ENCODE data around the gene CLDN9.

The CLDN9 gene

DNA sequence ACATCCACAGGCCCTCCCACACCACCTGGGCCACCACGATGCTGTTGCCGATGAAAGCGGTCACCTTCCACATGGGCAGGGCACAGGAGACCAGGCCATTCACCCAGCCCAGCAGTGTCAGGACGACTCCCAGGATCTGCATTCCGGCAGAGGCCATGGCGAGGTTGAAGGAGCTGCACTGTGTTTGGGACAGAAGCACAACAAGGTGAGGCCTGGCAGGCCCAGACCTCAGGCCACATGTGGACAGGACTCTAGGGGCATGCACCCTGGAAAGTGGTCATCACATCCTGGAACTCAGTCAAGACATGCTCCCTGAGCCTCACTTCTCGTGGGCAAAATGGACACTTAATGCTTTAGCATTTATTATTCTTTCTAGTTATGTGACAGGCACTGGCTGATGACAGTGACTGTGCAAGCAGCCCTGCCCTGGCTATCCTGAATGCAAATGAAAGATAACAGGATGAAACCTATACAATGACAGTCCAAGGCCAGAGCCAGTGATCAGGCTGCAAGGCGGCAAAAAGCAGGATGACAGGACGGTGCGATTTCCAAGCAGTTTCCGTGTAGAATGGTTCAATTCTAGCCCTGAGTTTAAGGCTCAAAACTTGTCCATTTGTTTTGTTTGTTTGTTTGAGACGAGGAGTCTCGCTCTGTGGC, 3.3 kb downstream of the CLDN9 start:
- DNase-seq (ENCODE audit: extremely low read depth in 1 of 2, low read depth in 1 of 2), result no peak

DNA sequence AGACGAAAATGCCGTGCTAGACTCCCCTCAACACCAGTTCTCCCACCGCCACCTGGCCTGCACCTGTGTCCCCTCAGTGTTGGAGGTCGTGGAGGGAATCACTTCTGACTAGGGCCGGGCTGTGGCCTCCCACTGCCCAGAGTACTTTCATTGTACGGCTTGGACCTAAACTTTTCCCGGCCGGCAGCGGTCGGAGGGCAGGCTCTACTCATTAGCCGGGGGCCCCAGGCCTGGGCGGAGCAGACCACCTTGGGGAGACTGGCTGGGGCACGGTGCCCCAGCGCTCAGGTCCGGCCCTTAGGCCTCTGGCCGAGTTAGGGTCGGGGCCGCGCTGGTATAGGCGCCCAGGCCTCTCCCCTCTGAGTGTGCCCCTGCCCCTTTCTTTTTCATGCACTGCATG, 4.6 kb downstream of the CLDN9 start:
- DNase-seq (ENCODE audit: extremely low read depth in 1 of 2, low read depth in 1 of 2), result no peak

DNA sequence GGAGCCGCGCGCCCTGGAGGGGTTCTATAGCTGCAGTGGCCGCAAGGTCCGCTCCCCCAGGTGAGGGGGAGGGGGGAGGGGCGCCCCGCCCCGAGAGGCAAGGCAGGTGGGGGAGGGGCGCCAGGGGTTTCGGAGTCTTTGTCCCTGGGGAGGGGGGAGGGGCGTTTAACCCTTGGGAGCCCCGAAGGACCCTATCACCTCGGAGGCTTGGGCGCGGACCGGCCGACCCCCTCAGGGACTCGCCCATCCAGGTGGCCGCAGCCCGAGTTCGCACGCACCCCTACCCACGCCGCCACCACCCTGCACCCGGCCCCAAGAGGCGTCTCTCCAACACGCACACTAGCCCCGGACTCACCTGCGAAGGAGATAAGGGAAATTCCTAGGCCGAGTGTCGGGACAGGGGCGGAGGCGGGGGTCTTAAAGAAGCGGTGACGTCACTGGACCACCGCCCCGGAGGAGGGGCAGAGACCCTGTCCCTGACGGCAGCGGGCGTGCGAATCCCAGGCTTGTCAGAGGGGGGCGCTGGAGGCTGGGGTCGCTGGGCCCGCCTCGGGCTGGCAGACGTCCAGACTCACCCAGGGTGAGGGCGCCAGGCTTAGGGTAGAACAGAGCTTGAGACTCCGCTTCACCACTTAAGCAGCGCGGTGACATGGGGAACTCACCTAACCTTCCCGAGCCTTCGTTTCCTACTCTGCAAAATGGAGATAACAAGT, 5.2 kb downstream of the CLDN9 start, which contains the start of gene CLDN6:
CLDN6 (minus strand) TSS at position 390 of the 713 bp plus-strand sequence. CDS start 2,162 bp downstream, outside the sequence.
- DNase-seq (ENCODE audit: extremely low read depth in 1 of 2, low read depth in 1 of 2), result no peak

DNA sequence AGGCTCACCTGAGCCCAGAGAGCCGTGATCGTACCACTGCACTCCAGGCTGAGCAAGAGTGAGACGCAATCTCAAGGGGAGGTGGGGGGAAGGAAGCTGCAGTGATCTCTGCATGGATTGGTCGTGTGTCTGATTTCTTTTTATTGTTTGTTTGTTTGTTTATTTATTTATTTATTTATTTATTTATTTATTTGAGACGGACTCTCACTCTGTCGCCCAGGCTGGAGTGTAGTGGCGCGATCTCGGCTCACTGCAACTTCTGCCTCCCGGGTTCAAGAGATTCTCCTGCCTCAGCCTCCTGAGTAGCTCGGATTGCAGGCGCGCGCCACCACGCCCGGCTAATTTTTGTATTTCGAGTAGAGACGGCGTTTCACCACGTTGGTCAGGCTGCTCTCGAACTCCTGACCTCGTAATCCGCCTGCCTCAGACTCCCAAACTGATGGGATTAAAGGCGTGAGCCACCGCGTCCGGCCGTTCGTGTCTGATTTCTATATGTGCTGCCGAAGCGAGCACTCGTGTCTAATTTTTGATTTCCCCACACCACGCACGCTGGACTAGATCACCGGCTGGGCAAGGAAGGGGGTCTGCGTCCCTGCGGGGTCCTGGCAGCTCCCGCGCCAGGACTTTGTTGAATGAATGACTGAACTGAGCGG, 7.0 kb downstream of the CLDN9 start:
- DNase-seq (ENCODE audit: extremely low read depth in 1 of 2, low read depth in 1 of 2), result no peak

DNA sequence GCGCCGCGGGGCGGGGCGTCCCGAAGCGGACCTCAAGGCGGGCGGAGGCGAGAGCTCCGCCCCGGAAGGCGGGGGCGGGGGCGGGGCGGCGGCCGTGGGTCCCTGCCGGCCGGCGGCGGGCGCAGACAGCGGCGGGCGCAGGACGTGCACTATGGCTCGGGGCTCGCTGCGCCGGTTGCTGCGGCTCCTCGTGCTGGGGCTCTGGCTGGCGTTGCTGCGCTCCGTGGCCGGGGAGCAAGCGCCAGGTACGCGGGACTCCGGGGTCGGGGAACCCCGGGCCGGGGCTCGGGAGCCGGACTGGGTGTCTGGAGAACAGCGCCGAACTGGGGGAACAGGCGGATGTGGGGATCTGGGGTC, 7.5 kb downstream of the CLDN9 start, which contains the start of gene TNFRSF12A:
TNFRSF12A (plus strand) TSS at position 122 of the 357 bp plus-strand sequence; CDS start at position 152, 30 bp downstream.
- no peak for DNase-seq (ENCODE audit: extremely low read depth in 1 of 2, low read depth in 1 of 2)

DNA sequence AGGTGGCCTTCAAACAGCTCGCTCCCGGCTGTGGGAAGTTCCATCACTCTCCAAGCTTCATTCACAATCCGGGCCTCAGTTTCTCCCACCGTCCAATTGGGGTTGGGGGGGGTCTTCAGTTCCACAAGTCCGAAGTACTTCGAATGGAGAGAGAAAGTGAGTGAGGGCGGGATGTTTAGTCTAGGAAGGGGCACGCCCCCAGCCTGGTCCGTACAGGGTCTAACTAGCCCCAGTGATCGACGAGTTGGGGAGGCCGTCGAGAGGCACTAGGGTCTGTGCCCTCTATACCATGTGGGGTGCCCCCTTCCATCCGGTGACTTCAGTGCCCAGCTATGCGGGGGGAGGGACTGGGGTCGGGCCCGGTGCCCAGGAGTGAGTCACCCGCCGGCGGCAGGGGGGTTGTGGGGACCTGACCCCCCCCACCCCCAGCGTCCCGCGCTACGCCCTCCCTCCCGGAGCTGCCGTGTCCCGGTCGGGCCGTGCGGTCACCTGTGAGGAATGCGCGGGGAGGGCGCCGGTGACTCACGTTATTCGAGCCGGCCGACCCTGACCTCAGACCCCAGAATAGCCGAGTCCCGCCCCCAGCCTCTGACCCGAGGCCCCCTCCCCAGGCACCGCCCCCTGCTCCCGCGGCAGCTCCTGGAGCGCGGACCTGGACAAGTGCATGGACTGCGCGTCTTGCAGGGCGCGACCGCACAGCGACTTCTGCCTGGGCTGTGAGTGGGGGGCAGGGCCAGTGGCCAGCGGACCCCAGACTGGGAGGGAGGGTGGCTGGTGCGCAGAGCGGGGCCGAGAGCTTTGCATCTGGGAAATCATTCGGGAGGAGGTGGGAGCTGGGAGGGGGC, 8.1 kb downstream of the CLDN9 start:
- no peak for DNase-seq (ENCODE audit: extremely low read depth in 1 of 2, low read depth in 1 of 2)

DNA sequence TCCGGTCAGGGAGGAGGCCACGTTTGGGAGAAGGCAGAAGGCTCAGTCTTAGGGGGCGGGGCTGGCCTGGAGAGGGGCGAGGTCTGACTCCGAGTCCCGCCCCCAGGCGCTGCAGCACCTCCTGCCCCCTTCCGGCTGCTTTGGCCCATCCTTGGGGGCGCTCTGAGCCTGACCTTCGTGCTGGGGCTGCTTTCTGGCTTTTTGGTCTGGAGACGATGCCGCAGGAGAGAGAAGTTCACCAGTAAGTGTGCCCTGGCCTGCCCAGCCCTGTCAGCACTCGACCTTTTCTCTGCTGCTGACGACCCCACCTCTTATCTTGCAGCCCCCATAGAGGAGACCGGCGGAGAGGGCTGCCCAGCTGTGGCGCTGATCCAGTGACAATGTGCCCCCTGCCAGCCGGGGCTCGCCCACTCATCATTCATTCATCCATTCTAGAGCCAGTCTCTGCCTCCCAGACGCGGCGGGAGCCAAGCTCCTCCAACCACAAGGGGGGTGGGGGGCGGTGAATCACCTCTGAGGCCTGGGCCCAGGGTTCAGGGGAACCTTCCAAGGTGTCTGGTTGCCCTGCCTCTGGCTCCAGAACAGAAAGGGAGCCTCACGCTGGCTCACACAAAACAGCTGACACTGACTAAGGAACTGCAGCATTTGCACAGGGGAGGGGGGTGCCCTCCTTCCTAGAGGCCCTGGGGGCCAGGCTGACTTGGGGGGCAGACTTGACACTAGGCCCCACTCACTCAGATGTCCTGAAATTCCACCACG, 8.9 kb downstream of the CLDN9 start:
- peak; percentile 67 to 91 for DNase-seq (ENCODE audit: extremely low read depth in 1 of 2, low read depth in 1 of 2)

DNA sequence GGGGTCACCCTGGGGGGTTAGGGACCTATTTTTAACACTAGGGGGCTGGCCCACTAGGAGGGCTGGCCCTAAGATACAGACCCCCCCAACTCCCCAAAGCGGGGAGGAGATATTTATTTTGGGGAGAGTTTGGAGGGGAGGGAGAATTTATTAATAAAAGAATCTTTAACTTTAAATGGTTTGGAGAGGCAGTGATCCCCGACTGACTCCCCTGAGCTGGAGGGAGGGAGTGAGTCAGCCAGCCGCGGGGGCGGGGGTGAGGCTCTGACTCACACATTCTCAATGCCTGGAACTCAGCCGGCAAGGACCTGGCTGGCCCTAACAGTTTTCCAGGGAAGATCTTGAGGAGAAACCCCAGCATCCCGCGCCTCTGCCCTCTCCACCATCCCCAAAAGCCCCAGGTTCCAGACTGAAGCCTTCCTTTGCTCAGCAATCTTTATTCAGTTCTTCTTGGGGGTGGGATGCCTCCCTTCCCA, 9.5 kb downstream of the CLDN9 start:
- DNase-seq (ENCODE audit: extremely low read depth in 1 of 2, low read depth in 1 of 2), result peak; percentile 71 to 83

DNA sequence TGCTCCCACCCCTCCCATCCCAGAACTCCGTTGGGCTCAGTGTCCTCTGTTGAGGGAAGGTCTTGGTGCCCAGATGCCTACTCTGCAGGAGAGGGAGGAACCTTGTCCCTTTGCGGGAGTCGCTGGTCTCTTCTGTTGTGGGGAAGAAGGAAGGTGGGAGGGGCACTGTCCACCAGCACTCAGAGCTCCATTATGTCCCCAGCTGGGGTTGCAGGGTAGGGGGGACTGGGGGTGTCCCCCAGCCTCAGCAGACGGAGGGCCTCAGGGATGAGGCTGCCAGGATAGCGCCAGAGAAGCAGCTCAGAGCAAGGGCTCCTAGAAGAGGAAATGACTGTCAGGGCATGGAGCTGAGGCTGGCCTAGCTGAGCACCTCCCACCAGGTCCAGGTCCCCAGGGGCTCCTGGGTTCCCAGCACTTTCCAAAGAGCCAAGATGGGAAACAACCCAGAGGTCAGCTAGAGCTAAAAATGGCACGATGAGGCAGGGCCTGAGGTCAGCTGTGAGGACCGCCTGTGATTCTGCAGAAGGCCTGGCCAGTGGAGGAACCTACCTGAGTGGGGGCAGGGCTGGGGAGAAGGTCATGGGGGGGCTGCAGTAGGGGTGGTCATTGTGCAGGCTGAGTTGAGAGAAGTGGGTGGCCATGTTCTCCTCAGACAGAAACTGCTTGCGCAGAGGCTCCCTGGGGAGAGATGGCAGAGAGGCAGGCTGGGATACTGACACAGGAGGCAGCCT, 10.1 kb downstream of the CLDN9 start:
- no peak for DNase-seq (ENCODE audit: extremely low read depth in 1 of 2, low read depth in 1 of 2)

DNA sequence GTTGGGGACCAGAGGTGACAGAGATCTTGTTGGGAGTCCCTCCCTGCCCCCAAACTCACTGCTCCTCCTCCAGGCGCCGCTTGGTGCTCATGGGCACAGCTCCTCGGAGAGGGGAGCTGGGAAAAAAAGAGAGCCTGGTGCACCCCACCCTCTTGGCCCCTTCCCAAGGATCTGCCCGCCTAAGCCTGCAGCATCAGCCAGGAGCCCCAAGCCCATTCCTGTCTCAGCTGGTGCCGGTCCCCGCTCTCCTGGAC, 10.6 kb downstream of the CLDN9 start:
- DNase-seq (ENCODE audit: extremely low read depth in 1 of 2, low read depth in 1 of 2), result no peak

DNA sequence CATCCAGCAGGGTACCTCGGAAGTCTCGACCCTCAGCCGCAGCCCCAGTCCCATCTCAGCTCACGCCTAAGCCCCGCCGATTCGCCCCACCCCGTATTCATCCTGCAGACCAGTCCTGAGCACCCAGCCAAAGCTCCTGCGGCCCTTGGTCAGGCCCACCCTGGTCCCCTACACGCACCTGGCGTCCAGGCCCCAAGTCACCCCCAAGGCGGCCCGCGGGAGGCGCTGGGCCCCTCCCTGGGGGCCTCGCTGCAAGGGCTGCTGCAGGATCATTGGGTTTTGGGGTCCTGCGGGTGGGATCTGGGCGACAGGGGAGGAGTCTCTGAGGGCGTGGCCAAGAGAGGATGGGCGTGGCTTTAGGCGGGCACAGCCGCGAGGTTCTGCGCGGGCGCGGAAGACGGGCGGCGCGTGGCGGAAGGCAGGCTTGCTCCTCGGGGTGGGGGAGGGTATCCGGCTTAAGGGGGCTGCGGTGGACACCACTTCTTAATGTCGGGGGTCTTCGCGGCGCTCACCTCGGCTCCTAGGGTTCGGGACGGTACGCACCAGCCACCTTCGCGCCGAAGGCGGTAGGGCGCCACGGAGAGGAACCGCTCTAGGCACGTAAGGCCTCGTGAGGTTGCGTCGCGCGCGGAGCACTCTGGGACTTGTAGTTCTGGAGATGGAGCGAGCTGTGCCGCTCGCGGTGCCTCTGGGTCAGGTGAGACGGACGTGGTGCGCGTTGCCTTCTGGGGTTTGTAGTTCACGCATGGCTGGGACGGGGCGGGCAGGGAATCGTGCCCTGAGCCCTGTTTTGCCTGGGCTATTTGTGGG, 11.2 kb downstream of the CLDN9 start, which contains the start of the genes HCFC1R1 and THOC6:
HCFC1R1 (minus strand) TSS at position 274 of the 810 bp plus-strand sequence; CDS start at position 273, 1 bp downstream.
THOC6 (plus strand) TSS at position 367 of the 810 bp plus-strand sequence; CDS start at position 659, 292 bp downstream.
- peak; percentile 85 to 95 for DNase-seq (ENCODE audit: extremely low read depth in 1 of 2, low read depth in 1 of 2)

DNA sequence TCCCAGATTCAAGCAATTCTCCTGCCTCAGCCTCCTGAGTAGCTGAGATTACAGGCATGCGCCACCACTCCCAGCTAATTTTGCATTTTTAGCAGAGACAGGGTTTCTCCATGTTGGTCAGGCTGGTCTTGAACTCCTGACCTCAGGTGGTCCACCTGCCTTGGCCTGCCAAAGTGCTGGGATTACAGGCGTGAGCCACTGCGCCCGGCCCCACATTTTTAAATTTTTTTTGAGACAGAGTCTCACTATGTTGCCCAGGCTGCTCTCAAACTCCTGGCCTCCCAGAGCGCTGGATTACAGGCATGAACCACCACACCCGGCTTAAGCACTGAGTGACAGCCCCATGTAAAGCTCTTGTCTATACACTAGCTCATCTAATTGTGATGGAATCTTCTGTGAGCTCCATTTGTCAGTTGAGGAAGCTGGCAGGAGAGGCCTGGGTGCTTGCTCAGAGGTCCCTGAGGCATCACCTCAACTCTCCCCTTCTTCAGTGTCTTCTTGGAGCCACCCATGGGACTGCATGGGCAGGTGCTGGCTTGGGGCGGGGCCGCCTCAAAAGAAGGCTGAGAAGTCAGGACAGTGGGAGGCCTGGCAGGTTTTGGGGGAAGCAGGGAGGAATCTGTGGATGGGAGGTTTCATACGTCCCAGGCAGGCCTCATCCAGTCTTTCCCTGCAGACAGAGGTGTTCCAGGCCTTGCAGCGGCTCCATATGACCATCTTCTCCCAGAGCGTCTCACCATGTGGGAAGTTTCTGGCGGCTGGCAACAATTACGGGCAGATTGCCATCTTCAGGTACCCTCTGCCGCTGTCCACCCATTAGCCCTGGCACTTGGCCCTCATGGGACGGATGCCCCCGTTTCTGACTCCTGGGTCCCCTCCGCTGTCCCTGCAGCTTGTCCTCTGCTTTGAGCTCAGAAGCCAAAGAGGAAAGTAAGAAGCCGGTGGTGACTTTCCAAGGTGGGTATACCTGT, 12.6 kb downstream of the CLDN9 start:
- DNase-seq (ENCODE audit: extremely low read depth in 1 of 2, low read depth in 1 of 2), result no peak

DNA sequence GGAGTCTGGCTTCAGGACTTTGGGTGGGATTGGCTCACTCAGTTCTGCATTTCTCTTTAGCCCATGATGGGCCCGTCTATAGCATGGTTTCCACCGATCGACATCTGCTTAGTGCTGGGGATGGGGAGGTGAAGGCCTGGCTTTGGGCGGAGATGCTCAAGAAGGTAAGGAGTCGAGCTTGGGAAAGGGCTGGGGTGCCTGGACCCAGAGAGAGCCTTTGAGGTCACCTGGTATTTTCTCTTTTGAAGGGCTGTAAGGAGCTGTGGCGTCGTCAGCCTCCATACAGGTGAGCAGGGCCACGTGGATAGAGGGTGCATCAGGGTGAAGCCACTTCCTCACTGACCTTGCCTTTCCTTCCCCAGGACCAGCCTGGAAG, 13.3 kb downstream of the CLDN9 start:
- no peak for DNase-seq (ENCODE audit: extremely low read depth in 1 of 2, low read depth in 1 of 2)

DNA sequence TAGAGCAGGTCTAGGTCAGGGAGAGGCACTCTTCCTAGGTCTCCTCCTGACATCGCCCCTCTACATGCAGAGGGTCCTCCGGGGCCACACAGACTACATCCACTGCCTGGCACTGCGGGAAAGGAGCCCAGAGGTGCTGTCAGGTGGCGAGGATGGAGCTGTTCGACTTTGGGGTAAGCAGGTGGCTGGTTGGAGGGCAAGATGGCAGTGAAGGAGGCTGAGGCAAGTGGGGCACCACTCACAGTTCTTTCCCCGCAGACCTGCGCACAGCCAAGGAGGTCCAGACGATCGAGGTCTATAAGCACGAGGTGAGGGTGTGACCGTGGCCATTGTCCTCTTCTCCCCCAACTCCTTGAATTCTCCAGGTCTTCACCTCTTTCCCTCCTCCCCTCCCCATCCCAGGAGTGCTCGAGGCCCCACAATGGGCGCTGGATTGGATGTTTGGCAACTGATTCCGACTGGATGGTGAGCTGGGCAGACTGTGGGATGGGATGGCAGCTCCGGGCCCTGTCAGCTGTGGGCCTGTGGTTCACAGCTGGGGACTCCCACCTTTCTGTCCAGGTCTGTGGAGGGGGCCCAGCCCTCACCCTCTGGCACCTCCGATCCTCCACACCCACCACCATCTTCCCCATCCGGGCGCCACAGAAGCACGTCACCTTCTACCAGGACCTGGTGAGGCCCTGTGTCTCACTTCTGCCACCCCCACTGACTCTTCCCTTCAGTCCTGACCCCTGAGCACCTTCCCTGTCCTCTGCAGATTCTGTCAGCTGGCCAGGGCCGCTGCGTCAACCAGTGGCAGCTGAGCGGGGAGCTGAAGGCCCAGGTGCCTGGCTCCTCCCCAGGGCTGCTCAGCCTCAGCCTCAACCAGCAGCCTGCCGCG, 14.1 kb downstream of the CLDN9 start:
- DNase-seq (ENCODE audit: extremely low read depth in 1 of 2, low read depth in 1 of 2), result no peak

DNA sequence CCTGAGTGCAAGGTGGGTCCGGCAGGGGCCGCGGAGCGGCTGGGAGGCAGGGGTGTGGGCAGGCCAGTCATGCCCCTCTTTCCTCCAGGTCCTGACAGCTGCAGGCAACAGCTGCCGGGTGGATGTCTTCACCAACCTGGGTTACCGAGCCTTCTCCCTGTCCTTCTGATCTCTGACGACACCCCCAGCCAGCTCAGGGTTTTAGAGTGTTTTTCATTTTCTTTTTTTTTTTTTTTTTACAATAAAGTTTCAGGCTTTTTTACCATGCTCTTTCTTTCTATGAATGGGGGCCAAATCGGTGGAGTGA, 14.7 kb downstream of the CLDN9 start:
- no peak for DNase-seq (ENCODE audit: extremely low read depth in 1 of 2, low read depth in 1 of 2)

DNA sequence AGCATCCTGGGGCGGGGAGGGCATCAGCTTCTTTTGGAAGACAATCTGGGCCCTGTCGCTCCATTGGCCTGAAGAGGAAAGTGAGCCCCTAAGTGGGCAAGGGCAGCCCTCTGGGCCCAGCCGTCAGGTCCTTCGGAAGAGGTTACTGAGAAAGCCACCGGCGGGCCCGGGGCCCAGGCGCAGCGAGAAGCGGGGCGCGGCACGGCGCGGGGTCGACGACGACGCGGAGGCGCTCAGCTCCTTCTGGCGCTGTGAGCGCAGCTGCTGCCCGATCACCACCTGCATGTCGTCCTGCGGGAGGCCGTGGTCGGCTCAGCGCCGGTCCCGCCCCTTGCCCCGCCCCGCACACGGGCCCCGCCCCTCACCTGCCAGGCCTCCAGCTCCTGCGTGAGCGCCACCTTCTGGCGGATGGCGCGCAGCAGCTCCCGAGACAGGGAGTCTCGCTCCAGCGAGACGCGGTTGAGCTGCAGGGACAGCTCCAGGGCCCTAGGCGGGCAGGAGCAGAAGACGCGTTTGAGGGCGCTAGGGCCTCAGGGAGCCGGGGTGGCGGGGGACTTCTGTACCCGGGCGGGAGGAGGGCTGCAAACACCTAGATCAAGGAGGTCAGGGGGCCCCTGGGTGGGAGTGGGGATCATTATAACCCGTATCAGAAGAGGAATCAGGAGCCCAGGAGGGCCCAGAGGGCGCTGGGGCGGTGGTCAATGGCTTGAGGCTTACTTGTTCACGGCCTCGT, 15.4 kb downstream of the CLDN9 start:
- DNase-seq (ENCODE audit: extremely low read depth in 1 of 2, low read depth in 1 of 2), result peak; percentile 75 to 80

Data from stimulated activated CD8-positive, alpha-beta memory T cell treated with anti-CD3 and anti-CD28 coated beads, Interleukin-7, amount 100 ng/mL, for 48 hours (primary cell).